ENCODE results near the gene SHOC2. TPM values are rescaled to one million over a fixed set of nuclear protein-coding genes. Genes with fewer than 3 reads are reported as not detected.
A peak's percentile ranks its signal among the peaks of the same experiment; 100 is the strongest.

Gene SHOC2
- total and polyA plus RNA-seq, 2 of the 13 experiments (the other 11 are each of a cell fraction or from before 2014, with no cell fraction given) = 8.6 to 25.5 TPM

DNA sequence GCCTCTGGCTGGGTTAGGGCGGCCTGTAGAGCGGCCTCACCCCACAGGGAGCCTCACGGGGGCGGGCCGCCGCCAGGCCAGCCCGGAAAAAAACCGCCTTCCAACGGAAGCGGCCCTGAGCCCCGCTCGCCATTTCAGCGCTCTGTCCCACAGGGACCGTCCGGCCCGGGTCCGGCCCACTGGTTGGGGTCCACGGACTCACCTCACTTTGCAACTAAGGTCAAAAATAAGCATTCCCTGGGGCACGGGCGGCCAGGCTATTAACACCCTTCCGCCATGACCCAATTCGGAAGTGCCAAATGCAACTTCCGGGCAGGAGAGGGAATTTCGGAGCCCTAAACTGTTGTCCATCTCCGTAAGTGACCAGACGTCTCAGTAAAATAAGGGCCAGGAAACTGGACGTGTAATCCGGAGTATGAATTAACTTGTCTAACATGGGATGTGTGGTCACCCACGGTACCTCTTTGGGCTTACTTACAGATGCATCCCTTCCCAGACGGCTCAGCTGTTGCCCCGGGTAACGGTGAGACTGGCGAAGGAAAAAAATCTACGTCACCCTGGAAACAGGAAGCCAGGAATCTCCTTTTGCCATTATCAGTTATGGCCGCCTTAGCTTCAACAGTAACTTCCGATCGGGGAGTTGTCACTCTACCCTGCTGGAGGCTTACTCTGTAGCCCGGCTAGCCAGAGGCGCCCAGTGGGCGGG, 608 bp upstream of the SHOC2 start, which contains the start of gene BBIP1 (continued):
- TF ChIP-seq ZSCAN29 (CRISPR knock-in tag; conservative IDR thresholded peaks at IDR 0.05) = 0 out of 2 replicates have a peak, but pooled peaks have one; percentile 16
- TF ChIP-seq, protein P1, sequence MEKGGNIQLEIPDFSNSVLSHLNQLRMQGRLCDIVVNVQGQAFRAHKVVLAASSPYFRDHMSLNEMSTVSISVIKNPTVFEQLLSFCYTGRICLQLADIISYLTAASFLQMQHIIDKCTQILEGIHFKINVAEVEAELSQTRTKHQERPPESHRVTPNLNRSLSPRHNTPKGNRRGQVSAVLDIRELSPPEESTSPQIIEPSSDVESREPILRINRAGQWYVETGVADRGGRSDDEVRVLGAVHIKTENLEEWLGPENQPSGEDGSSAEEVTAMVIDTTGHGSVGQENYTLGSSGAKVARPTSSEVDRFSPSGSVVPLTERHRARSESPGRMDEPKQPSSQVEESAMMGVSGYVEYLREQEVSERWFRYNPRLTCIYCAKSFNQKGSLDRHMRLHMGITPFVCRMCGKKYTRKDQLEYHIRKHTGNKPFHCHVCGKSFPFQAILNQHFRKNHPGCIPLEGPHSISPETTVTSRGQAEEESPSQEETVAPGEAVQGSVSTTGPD (CRISPR knock-in tag; IDR thresholded peaks at IDR 0.05) = no peak
- peak; percentile 34; the same call in 1 of the 2 replicates for TF ChIP-seq HOXA5 (CRISPR knock-in tag; IDR thresholded peaks at IDR 0.05)
- TF ChIP-seq, protein P2, sequence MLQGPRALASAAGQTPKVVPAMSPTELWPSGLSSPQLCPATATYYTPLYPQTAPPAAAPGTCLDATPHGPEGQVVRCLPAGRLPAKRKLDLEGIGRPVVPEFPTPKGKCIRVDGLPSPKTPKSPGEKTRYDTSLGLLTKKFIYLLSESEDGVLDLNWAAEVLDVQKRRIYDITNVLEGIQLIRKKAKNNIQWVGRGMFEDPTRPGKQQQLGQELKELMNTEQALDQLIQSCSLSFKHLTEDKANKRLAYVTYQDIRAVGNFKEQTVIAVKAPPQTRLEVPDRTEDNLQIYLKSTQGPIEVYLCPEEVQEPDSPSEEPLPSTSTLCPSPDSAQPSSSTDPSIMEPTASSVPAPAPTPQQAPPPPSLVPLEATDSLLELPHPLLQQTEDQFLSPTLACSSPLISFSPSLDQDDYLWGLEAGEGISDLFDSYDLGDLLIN (CRISPR knock-in tag; IDR thresholded peaks at IDR 0.05; ENCODE audit: borderline replicate concordance) = no peak; the same call in 1 of the 2 replicates
- no peak for TF ChIP-seq ZBTB42 (CRISPR knock-in tag; IDR thresholded peaks at IDR 0.05)
- peak; percentile 84 for TF ChIP-seq GATAD1 (CRISPR knock-in tag; IDR thresholded peaks at IDR 0.05)
- no peak for TF ChIP-seq ATM (IDR thresholded peaks at IDR 0.05; ENCODE audit: borderline replicate concordance)
- no peak for TF ChIP-seq NFIC (IDR thresholded peaks at IDR 0.05; ENCODE audit: low read length)
- no peak; the same call in 1 of the 2 replicates for TF ChIP-seq RORA (CRISPR knock-in tag; IDR thresholded peaks at IDR 0.05)
- TF ChIP-seq RFX5 (IDR thresholded peaks at IDR 0.05; ENCODE audit: low read depth, low read length) = peak; percentile 90
- TF ChIP-seq, protein P3, sequence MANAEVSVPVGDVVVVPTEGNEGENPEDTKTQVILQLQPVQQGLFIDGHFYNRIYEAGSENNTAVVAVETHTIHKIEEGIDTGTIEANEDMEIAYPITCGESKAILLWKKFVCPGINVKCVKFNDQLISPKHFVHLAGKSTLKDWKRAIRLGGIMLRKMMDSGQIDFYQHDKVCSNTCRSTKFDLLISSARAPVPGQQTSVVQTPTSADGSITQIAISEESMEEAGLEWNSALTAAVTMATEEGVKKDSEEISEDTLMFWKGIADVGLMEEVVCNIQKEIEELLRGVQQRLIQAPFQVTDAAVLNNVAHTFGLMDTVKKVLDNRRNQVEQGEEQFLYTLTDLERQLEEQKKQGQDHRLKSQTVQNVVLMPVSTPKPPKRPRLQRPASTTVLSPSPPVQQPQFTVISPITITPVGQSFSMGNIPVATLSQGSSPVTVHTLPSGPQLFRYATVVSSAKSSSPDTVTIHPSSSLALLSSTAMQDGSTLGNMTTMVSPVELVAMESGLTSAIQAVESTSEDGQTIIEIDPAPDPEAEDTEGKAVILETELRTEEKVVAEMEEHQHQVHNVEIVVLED (CRISPR knock-in tag; IDR thresholded peaks at IDR 0.05; ENCODE audit: borderline replicate concordance) = peak; percentile 61; the same call in 1 of the 2 replicates
- TF ChIP-seq, protein P4, sequence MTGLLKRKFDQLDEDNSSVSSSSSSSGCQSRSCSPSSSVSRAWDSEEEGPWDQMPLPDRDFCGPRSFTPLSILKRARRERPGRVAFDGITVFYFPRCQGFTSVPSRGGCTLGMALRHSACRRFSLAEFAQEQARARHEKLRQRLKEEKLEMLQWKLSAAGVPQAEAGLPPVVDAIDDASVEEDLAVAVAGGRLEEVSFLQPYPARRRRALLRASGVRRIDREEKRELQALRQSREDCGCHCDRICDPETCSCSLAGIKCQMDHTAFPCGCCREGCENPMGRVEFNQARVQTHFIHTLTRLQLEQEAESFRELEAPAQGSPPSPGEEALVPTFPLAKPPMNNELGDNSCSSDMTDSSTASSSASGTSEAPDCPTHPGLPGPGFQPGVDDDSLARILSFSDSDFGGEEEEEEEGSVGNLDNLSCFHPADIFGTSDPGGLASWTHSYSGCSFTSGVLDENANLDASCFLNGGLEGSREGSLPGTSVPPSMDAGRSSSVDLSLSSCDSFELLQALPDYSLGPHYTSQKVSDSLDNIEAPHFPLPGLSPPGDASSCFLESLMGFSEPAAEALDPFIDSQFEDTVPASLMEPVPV (CRISPR knock-in tag; IDR thresholded peaks at IDR 0.05) = peak; percentile 54; the same call in 1 of the 2 replicates
- peak; percentile 94 for TF ChIP-seq CREM (IDR thresholded peaks at IDR 0.05)
- no peak for TF ChIP-seq CREM (CRISPR knock-in tag; IDR thresholded peaks at IDR 0.05)
- TF ChIP-seq CCAR2 (optimal IDR thresholded peaks at IDR 0.05; ENCODE audit: low read depth, low read length) = no peak
- no peak for TF ChIP-seq ZNF180 (CRISPR knock-in tag; IDR thresholded peaks at IDR 0.05; ENCODE audit: borderline replicate concordance, low read depth)
- TF ChIP-seq RFXANK (CRISPR knock-in tag; IDR thresholded peaks at IDR 0.05) = no peak
- TF ChIP-seq, protein P5, sequence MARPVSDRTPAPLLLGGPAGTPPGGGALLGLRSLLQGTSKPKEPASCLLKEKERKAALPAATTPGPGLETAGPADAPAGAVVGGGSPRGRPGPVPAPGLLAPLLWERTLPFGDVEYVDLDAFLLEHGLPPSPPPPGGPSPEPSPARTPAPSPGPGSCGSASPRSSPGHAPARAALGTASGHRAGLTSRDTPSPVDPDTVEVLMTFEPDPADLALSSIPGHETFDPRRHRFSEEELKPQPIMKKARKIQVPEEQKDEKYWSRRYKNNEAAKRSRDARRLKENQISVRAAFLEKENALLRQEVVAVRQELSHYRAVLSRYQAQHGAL (CRISPR knock-in tag; IDR thresholded peaks at IDR 0.05; ENCODE audit: not compliant biosample characterization) = no peak
- TF ChIP-seq TOPORS (CRISPR knock-in tag; IDR thresholded peaks at IDR 0.05) = 0 out of 2 replicates have a peak, but pooled peaks have one; percentile 53
- TF ChIP-seq, protein P6, sequence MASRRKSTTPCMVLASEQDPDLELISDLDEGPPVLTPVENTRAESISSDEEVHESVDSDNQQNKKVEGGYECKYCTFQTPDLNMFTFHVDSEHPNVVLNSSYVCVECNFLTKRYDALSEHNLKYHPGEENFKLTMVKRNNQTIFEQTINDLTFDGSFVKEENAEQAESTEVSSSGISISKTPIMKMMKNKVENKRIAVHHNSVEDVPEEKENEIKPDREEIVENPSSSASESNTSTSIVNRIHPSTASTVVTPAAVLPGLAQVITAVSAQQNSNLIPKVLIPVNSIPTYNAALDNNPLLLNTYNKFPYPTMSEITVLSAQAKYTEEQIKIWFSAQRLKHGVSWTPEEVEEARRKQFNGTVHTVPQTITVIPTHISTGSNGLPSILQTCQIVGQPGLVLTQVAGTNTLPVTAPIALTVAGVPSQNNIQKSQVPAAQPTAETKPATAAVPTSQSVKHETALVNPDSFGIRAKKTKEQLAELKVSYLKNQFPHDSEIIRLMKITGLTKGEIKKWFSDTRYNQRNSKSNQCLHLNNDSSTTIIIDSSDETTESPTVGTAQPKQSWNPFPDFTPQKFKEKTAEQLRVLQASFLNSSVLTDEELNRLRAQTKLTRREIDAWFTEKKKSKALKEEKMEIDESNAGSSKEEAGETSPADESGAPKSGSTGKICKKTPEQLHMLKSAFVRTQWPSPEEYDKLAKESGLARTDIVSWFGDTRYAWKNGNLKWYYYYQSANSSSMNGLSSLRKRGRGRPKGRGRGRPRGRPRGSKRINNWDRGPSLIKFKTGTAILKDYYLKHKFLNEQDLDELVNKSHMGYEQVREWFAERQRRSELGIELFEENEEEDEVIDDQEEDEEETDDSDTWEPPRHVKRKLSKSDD (CRISPR knock-in tag; IDR thresholded peaks at IDR 0.05; ENCODE audit: low read depth) = no peak
